GM18951 (cell line): Measurements from ENCODE around the gene ACP1.
"Not testable (repeated sequence)": the region's sequence is repeated elsewhere in the genome, so short reads cannot be mapped to it uniquely, and the experiment has no call there.

Experiments used
- POLR2A ChIP-seq: IDR thresholded peaks from 4 replicates; pipeline ENCODE4 v1.6.1; 2011; ENCODE audit warnings: mild to moderate bottlenecking; ENCODE audit not compliant: insufficient read length, insufficient read depth; ENCODE audit errors: extremely low read depth
- in situ Hi-C: fragments of 300-500 bp; cut with MboI; formaldehyde crosslinking; loops from one replicate; pipeline ENCODE4 v1.12.0; 2022; ENCODE audit warnings: low sequenced_read_pairs, mixed read lengths, inconsistent platforms; ENCODE audit not compliant: unreplicated experiment

ACP1 gene

GRCh38 chr2:289362-290089 lies 24.8 kb downstream of the ACP1 start:
- in situ Hi-C loops: no loop called here
- TF ChIP-seq POLR2A: no peak

- in situ Hi-C loops: no loop called here
- TF ChIP-seq POLR2A: no peak
Measured at GRCh38 chr2:290090-290722, 25.5 kb downstream of the ACP1 start.

GRCh38 chr2:295090-295489 lies 30.3 kb downstream of the ACP1 start:
- in situ Hi-C loops: no loop called here
- no peak for TF ChIP-seq POLR2A

GRCh38 chr2:296354-296753 lies 31.6 kb downstream of the ACP1 start:
- TF ChIP-seq POLR2A: no peak
- in situ Hi-C loops: no loop called here

GRCh38 chr2:305366-305765 lies 40.6 kb downstream of the ACP1 start:
- no peak for TF ChIP-seq POLR2A
- in situ Hi-C loops: no loop called here

GRCh38 chr2:309148-309953 lies 44.6 kb downstream of the ACP1 start:
- TF ChIP-seq POLR2A: no peak
- in situ Hi-C loops: no loop called here

GRCh38 chr2:309954-310510 lies 45.3 kb downstream of the ACP1 start:
- in situ Hi-C loops: no loop called here
- TF ChIP-seq POLR2A: no peak

GRCh38 chr2:310994-311393 lies 46.2 kb downstream of the ACP1 start:
- in situ Hi-C loops: no loop called here
- no peak for TF ChIP-seq POLR2A

- no peak for TF ChIP-seq POLR2A
- in situ Hi-C loops: no loop called here
Measured at GRCh38 chr2:313991-314390, 49.2 kb downstream of the ACP1 start.

- in situ Hi-C loops: no loop called here
- TF ChIP-seq POLR2A: no peak
Measured at GRCh38 chr2:314561-315336, 50.0 kb downstream of the ACP1 start.

GRCh38 chr2:315925-316324 lies 51.2 kb downstream of the ACP1 start:
- in situ Hi-C loops: not testable (repeated sequence)

- TF ChIP-seq POLR2A: no peak
- in situ Hi-C loops: no loop called here
Measured at GRCh38 chr2:316381-316780, 51.6 kb downstream of the ACP1 start.
